Measurements from ENCODE around the gene PHLDB3.
"Not testable (repeated sequence)": the region's sequence is repeated elsewhere in the genome, so short reads cannot be mapped to it uniquely, and the experiment has no call there.

The PHLDB3 gene

DNA sequence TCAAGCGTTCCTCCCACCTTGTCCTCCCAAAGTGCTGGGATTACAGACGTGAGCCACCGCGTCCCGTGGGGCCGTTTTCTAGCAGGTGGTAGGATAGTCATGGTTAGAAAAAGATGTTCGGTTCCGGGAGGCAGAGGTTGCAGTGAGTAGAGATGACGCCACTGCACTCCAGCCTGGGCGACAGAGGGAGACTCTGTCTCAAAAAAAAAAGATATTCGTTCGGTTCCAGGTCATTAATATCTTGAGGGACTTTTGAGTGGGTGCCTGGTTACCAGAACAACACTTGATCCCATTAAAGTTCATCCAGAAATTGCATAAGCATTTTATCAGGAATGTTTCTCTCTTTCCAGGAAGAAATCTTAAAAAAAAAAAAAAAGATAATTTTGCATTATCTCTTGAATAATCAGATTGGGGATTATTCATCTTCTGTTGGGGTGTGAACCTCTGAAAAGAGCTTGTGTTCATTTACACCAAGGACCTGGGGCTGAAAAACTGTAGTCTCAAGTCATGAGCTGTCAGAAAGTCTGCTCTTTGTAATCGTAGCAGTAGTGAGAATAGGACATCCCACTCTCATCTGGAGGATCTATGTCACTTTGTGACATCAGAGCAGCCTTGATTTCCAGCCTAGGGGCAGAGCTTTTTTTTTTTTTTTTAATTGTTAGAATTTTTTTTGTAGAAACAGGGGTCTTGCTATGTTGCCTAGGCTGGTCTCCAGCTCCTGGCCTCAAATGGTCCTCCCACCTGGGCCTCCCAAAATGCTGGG lies 23.5 kb upstream of the PHLDB3 start:
- no peak for DNase-seq (ENCODE audit: low spot score)

- peak; percentile 63 for DNase-seq (ENCODE audit: low spot score)
Measured at GRCh38 chr19:43526884-43527859, 22.6 kb upstream of the PHLDB3 start, which contains the start of gene ETHE1. Gene ETHE1 (minus strand): TSS chr19:43527201. CDS start chr19:43527177, 24 bp downstream.

- DNase-seq (ENCODE audit: low spot score): no peak
Measured at GRCh38 chr19:43525836-43526771, 21.6 kb upstream of the PHLDB3 start.

DNA sequence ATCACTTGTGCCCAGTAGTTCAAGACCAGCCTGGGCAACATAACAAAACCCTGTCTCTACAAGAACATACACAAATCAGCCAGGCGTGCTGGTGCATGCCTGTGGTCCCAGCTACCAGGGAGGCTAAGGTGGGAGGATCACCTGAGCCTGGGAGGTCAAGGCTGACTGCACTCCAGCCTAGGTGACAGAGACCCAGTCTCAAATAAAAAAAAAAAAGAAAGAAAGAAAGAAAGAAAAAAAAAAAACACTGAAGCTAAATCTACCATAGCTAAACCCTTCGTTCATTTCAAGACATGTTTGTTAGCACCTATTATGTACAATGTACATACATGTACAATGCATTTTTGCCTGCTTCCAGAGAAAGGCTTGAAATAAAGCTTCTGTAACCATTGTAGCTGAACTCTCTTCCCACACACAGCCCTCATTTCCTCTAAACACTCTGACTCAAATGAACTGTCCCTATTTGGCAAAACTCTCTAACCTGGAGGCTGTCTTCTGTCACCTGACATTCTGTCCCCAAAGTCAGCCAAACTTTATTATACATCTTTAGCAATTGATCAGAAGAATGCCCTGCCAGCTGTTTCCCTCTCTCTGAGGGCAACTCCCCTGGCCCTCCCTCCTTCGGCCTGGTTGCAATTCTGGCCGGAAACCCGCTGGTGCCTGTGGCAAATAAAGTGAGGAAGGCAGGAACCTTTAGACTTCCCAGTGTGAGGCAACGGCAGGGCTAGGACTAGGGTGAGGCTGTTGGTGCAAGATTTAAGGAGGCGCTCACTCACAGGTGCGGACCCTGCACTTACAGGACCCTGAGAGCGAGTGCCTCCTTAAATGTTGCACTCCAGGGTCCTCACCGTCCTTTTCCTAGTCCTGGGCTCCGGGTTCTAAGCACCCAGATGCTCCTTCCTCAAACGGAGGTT lies 20.6 kb upstream of the PHLDB3 start:
- DNase-seq (ENCODE audit: low spot score): peak; percentile 86

DNA sequence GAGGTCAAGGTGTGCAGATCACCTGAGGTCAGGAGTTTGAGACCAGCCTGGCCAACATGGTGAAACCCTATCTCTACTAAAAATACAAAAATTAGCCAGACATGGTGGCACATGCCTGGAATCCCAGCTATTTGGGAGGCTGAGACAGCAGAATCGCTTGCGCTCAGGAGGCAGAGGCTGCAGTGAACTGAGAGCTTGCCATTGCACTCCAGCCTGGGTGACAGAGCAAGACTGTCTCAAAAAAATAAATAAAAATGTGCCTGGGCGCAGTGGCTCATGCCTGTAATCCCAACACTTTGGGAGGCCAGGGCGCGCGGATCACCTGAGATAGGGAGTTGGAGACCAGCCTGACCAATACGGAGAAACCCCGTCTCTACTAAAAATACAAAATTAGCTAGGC lies 19.1 kb upstream of the PHLDB3 start:
- not testable (repeated sequence) for DNase-seq (ENCODE audit: low spot score)

GRCh38 chr19:43522929-43523328 lies 18.4 kb upstream of the PHLDB3 start:
- DNase-seq (ENCODE audit: low spot score): no peak

GRCh38 chr19:43519436-43520088 lies 15.0 kb upstream of the PHLDB3 start:
- DNase-seq (ENCODE audit: low spot score): peak; percentile 75

DNA sequence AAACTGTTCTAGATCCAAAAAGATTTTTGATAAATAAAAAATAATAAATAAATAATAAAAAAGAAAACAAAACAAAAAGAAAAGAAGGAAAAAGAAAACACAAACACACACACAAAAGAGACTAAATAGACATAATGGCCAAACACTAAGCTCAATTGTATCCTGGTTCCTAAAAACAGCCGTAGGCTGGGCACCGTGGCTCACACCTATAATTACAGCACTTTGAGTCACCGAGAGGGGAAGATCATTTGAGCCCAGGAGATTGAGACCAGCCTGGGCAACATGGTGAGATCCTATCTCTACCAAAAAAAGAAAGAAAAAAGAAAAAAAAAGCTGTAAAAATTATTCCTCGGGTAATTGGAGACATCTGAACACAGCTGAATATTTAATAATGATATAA lies 13.5 kb upstream of the PHLDB3 start:
- DNase-seq (ENCODE audit: low spot score): no peak

DNA sequence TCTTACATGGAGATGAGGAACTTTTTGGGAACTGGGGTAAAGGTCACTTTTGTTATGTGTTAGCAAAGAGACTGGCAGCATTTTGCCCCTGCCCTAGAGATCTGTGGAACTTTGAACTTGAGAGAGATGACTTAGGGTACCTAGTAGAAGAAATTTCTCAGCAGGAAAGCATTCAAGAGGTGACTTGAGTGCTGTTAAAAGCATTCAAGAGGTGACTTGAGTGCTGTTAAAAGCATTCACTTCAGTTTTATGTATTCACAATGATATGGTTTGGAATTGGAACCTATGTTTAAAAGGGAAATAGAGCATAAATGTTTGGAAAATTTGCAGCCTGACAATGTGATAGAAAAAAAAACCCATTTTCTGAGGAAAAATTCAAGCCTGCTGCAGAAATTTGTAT lies 7.9 kb upstream of the PHLDB3 start:
- not testable (repeated sequence) for DNase-seq (ENCODE audit: low spot score)

- no peak for DNase-seq (ENCODE audit: low spot score)
Measured at GRCh38 chr19:43511324-43511723, 6.8 kb upstream of the PHLDB3 start.

- DNase-seq (ENCODE audit: low spot score): no peak
Measured at GRCh38 chr19:43510713-43511112, 6.2 kb upstream of the PHLDB3 start.

GRCh38 chr19:43507880-43508279 lies 3.3 kb upstream of the PHLDB3 start:
- DNase-seq (ENCODE audit: low spot score): no peak

DNA sequence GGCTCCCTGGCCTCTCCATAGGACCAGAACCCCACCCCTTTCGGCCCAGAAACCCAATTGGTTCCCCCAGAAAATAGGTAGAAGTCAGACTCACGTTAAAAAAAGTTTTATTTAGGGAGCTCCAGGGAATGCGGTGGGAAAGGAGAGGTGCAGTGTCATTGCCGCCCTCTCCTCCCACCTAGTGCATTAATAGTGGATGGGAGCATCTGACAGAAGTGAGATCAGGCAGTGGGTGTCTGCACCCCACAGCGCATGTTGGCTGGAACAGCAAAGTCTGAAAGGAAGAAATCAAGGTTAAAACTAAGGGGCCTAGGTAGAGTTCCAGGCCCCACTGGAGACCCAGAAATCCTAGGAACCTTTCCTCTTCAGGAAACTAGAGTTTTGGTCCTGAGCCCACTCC lies 2.1 kb upstream of the PHLDB3 start:
- DNase-seq (ENCODE audit: low spot score): no peak

- no peak for DNase-seq (ENCODE audit: low spot score)
Measured at GRCh38 chr19:43505941-43506340, 1.4 kb upstream of the PHLDB3 start.

DNA sequence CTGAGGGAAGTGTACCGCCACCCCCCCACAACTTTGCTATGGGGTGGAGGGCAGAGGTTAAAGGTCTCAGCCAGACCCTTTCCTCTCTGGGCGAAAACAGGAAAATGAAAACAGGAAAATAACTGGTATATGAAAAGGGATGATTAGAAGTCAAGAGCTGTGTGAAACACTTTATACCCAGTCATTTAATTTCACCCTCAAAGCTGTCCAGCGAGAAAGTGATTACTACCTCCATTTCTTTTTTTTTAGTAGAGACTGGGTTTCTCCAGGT lies 575 bp upstream of the PHLDB3 start:
- DNase-seq (ENCODE audit: low spot score): no peak

DNA sequence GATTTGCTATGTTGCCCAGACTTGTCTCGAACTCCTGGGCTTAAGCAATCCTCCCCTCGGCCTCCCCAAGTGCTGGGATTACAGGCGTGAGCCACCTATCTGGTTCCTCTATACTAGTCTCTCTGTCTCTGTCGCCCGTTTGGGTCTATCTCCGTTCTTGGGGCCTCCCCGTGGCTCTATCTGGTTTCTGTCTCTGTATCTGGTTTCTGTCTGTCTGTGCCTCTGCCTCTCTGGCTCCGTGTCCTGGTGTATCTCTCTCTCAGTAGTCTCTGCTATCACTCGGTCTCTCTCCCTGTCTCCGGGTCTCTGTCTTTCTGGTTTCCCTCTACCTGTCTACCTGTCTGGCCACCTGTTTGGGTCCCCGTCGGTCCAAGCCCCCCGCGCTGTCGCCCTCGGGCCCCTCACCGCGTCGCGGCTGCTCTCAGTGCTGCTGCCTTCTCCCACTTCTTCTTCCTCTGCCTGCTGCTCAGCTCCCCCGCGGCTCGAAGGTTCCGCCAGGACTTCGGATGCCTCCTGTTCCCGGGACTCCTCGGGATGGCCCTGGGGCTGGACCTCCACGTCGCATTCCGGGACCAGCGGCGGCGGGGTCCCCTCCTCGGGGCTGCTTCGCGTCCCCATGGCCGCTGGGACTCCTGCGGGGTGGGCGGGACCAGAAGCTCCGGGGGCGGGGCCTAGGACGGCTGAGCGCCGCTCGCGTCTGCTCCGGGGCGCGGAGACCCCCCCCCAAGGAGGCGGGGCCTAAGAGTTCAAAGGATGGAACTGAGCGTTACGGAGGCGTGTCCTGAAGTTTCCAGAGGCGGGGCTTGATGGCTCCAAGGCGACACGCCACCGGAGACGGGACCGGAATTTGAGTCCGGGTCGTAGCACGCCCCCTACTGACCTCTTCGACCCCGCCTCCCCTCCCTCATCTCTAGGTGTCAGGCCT lies 783 bp downstream of the PHLDB3 start:
- no peak for DNase-seq (ENCODE audit: low spot score)

GRCh38 chr19:43502419-43502976 lies 2.0 kb downstream of the PHLDB3 start:
- no peak for DNase-seq (ENCODE audit: low spot score)

- no peak for DNase-seq (ENCODE audit: low spot score)
Measured at GRCh38 chr19:43501661-43502418, 2.7 kb downstream of the PHLDB3 start.
